NCI-H446 treated with DMSO at 0.1 percent for 48 hours (cell line): ENCODE results near the gene BDP1.
"Not testable (repeated sequence)": the region's sequence is repeated elsewhere in the genome, so short reads cannot be mapped to it uniquely, and the experiment has no call there.

Experiments used
- DNase-seq: peaks from one replicate; lab custom pipeline; 2025; lab: John Stamatoyannopoulos, UW

BDP1 gene

DNA sequence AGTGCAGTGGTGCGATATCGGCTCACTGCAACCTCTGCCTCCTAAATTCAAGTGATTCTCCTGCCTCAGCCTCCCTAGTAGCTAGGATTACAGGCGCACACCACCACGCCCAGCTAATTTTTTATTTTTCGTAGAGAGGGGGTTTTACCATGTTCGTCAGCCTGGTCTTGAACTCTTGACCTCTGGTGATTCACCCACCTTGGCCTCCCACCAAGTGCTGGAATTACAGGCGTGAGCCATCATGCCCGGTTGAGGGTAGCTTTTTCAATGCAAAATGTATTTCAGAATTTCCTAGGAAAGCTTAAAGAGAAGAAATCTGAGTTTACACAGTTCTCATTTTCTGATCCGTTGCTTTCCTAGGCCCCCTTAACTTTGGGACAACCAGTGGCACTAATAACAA lies 15.7 kb downstream of the BDP1 start:
- no peak for DNase-seq

DNA sequence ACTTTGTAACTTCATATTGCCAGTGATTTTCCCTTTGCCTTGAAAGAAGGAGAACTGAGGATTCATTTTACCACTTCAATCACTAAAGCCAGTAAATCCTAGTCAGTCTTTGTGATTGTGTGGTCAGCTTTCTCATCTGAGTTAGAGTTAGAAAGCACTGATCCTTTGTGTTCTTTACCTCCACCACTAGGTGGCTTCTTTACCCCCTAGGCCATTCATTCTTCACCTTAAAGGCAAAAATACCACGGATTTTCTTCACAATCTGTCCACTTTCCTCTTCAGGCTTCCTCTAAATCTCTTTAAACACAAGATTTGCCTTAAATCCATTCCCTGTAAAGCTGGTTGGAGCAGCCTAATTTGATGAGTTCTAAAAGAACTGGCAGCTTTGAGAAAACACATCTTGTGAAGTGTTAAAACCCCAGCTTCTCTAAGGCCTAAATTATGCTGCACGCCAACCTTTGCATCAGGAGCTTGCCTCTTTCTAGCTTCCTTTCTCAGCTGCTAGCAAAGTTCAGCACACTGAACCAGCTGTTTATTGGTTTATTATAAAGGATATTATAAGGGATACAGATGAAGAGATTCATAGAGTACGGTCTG lies 20.4 kb downstream of the BDP1 start:
- DNase-seq = no peak

DNA sequence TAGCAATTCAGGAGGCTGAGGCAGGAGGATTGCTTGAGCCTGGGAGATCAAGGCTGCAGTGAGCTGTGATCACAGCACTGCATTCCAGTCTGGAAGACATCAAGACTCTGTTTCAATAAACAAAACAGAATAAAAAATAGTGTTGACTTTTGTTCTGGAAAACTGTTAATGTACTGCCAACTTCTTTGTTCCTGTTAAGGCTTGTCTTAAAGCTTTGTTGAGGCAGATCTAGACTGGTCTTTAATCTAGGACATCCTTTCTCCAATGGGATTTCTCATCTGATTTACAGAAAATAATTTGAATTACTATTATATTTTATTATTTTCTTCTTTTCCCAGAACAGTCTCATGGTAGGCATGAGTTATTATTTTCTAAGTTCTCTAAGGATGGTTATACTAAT lies 26.0 kb downstream of the BDP1 start:
- DNase-seq = no peak

DNA sequence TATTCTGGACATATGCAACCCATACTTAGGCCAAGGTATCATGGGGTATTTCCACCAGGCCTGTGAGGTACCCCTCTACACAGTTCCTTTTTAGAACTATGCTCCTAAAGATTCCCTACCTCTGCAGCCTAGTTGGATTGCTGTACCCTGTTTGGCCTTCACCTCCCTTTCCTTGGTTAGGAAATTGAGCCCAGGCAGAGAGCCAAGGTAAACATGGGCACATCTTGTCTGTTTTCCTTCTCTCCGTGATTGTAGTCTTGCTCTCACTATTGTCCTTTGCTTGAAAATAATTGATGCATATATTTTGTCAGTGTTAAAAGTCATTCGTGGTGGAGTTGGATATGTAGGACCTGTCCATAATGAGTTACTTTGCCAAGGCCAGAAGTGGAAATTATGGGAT lies 26.7 kb downstream of the BDP1 start:
- DNase-seq = no peak

DNA sequence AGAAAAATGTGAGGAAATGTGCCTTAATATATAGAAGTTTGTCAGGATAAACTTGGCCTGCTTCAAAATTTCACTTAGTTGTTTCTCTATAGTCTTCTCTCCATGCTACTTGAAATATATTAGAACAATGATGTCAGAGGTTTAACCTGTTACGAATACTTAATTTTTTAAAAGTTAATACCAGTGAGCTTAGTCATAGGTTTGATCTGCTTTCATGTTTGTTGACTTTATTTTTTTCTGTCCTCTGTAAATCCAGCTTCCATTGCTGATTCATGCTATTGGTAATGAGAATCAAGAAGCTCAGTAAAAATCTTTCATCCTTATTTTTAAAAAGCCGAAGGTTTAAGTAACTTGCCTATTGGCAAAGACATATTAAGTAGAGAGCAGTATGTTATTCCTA lies 27.9 kb downstream of the BDP1 start:
- no peak for DNase-seq

DNA sequence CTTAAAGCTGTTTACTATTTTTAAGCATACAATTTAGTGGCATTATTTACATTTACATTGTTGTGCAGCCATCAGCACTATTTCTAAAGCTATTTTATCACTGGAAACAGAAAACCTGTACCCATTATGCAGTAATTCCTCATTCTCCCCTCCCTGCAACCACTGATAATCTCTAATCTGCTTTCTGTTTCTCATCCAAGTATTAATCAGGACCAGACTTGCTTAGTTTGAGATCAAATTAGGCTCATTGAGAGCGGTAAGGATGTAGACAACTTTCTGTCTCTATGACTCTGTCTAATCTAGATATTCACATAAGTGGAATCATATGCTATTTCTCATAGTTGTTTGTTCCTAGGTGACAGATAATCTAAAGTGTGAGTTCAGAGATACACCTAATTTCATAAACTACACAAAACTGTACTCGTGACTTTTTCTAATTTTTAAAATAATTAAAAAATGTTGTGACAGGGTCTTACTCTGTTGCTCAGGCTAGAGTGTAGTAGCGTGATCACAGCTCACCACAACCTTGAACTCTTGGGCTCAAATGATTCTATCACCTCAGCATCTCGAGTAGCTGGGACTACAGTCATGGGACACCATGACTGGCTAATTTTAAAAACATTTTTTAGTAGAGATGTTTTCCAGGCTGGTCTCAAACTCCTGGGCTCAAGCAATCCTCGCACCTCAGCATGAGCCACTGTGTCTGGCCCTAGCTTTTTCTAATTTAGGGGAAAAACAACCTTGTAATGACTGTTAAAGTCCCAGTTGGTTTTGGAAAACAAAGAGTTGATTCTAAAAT lies 37.6 kb downstream of the BDP1 start:
- DNase-seq = no peak

DNA sequence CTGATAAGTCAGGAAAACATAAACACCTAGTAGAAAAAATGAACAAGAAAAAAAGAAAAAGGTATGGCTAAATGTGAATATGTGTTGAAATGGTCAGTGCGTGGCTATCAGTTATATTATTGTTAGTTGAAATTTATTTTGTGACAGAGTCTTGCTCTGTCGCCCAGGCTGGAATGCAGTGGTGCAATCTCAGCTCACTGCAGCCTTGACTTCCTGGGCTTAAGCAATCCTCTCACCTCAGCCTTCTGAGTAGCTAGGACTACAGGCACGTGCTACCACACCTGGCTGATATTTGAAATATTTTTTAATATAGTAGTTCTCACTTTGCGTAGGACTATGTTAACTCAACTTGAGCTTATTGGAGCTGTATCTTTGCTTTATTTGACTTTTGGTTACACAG lies 38.8 kb downstream of the BDP1 start:
- not testable (repeated sequence) for DNase-seq

DNA sequence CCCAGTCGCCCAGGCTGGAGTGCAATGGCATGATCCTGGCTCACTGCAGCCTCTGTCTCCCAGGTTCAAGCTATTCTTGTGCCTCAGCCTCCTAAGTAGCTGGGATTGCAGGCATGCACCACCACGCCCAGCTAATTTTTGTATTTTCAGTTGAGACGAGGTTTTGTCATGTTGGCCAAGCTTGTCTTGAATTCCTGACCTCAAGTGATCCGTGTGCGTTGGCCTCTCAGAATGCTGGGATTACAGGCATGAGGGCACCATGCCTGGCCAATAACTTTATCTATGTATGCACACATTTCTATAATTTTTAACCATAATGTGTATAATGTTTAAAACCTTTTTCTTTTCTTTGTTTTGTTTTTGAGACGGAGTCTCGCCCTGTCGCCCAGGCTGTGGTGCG lies 43.3 kb downstream of the BDP1 start:
- not testable (repeated sequence) for DNase-seq

DNA sequence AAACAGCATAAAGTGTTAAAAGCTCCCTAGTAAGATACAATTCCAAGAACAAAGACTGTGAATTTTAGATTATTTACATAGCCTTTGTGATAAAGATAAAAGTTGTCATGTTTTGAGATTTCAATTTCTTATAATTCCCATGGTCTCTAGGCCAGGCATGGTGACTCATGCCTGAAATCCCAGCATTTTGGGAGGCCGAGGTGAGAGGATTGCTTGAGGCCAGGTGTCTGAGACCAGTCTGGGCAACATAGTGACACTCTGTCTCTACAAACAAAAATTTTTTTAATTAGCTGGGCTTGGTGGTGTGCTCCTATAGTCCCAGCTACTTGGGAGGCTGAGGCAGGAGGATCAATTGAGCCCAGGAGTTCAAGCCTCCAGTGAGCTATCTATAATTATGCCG lies 48.1 kb downstream of the BDP1 start:
- DNase-seq = no peak

DNA sequence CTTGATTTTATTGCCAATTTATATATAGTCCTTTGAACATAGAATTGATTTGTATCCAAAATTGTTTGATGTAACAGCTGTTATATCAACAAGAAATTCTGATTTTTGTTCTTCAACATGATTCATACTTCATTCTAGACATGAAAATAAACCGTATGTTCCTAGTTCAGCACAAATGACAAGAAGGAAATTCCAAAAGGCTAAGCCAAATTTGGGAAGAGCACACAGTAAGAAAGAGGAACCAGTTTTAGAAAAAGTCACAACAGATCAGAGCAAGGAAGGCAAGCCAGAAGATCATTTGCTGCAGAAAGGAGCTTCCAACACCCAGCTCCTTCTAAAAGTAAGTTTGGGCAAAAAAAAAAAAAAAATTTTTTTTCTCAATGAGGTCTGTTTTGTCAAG lies 66.7 kb downstream of the BDP1 start:
- no peak for DNase-seq

DNA sequence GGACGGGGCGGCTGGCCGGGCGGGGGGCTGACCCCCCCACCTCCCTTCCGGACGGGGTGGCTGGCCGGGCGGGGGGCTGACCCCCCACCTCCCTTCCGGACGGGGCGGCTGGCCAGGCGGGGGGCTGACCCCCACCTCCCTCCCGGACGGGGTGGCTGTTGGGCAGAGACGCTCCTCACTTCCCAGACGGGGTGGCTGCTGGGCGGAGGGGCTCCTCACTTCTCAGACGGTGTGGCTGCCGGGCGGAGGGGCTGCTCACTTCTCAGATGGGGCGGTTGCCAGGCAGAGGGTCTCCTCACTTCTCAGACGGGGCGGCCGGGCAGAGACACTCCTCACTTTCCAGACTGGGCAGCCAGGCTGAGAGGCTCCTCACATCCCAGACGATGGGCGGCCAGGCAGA lies 70.2 kb downstream of the BDP1 start:
- DNase-seq = not testable (repeated sequence)

DNA sequence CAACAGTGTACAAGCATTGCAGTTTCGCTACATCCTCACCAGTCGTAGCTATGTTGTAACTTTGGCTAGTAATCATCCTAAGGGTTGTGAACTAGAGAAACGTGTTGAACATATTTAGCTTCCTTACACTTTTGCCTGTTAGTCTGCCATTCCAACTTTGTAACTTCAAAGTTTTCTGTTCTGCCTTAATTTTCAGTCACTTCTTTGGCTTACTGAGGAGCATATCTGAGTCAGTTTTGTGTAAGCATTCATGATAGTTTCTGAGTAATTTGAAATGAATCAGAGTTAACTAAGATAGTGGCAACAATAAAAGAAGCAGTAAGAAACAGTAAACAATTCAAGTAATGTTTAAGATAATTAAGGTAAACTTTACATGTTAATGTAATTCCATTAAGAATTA lies 72.8 kb downstream of the BDP1 start:
- DNase-seq = no peak

DNA sequence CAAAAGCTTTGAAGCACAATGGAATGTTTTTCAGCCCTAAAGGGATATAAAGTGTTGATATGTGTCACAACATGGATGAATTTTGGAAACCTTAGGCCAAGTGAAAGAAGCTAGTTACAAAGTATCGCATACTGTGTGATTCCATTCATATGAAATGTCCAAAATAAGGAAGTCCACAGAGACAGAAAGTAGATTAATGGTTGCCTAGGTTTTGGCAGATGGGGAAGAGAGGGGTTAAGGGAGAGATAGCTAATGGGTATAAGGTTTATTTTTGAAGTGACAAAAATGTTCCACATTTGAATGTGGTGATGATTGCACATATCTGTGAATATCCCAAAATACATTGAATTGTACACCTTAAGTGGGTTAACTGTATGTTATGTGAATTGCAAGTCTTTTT lies 74.2 kb downstream of the BDP1 start:
- no peak for DNase-seq

DNA sequence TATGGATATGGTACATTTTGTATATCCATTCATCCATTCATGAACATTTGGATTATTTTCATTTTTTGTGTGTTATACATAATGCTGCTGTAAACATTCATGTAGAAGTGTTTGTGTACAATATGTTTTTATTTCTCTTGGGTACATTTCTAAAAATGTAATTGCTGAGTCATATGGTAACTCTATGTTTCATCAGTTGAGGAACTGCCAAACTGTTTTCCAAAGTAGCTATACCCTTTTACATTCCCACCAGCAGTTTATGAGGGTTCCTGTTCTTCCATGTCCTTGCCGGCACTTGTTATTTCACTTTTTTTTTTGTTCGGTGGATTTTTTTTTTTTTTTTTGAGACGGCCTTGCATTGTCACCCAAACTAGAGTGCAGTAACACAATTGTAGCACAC lies 77.7 kb downstream of the BDP1 start:
- DNase-seq = no peak

DNA sequence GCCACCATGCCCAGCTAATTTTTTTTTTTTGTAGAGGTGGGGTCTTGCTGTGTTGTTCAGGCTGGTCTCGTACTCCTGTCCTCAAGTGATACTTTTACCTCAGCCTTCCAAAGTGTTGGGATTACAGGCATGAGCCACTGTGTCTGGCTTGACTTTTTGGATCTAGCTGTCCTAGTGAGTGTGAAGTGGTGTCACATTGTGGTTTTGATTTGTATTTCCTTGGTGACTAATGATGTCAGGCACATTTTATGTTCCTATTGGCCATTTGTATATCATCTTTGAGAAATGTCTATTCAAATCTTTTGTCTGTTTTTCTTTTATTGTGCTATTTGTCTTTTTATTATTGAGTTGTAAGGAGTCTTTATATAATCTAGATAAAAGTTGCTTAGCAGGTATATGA lies 78.2 kb downstream of the BDP1 start:
- DNase-seq = no peak

DNA sequence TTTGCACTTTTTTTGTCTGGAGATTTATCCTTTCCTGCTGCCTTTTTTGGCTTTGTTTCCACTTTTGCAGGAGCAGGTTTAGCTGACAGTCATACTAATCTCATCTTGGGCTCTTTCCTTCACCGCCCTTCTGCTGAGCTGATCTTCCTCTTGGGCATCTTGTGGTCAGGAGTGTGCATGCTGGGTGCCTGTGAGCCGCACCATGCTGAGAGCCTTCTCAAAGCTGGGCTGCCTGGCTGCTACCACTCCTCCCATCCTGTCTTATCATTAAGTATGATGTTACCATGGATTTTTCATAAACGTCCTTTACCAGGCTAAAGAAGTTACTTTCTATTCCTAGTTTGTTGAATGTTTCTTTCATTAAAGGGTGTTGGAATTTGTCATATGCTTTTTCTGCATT lies 82.2 kb downstream of the BDP1 start:
- DNase-seq = no peak

DNA sequence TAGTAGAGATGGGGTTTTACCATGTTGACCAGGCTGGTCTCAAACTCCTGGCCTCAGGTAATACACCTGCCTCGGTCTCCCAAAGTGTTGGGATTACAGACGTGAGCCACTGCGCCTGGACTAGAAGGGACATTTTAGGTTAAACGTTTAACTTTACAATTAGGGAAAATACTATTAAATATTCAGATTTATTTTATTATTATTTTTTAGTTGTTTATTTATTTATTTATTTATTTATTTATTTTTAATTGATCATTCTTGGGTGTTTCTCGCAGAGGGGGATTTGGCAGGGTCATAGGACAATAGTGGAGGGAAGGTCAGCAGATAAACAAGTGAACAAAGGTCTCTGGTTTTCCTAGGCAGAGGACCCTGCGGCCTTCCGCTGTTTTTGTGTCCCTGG lies 95.4 kb downstream of the BDP1 start:
- not testable (repeated sequence) for DNase-seq

DNA sequence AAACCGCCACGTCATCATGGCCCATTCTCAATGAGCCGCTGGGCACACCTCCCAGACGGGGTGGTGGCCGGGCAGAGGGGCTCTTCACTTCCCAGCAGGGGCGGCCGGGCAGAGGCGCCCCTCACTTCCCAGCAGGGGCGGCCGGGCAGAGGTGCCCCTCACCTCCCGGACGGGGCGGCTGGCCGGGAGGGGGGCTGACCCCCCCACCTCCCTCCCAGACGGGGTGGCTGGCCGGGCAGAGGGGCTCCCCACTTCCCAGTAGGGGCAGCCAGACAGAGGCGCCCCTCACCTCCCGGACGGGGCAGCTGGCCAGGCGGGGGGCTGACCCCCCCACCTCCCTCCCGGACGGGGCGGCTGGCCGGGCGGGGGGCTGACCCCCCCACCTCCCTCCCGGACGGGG lies 96.1 kb downstream of the BDP1 start:
- DNase-seq = not testable (repeated sequence)

DNA sequence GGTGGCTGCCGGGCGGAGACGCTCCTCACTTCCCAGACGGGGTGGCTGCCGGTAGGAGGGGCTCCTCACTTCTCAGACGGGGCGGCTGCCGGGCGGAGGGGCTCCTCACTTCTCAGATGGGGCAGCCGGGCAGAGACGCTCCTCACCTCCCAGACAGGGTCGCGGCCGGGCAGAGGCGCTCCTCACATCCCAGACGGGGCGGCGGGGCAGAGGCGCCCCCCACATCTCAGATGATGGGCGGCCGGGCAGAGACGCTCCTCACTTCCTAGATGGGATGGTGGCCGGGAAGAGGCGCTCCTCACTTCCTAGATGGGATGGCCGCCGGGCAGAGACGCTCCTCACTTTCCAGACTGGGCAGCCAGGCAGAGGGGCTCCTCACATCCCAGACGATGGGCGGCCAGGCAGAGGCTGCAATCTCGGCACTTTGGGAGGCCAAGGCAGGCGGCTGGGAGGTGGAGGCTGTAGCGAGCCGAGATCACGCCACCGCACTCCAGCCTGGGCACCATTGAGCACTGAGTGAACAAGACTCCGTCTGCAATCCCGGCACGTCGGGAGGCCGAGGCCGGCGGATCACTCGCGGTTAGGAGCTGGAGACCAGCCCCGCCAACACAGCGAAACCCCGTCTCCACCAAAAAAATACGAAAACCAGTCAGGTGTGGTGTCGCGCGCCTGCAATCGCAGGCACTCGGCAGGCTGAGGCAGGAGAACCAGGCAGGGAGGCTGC lies 96.7 kb downstream of the BDP1 start:
- not testable (repeated sequence) for DNase-seq

DNA sequence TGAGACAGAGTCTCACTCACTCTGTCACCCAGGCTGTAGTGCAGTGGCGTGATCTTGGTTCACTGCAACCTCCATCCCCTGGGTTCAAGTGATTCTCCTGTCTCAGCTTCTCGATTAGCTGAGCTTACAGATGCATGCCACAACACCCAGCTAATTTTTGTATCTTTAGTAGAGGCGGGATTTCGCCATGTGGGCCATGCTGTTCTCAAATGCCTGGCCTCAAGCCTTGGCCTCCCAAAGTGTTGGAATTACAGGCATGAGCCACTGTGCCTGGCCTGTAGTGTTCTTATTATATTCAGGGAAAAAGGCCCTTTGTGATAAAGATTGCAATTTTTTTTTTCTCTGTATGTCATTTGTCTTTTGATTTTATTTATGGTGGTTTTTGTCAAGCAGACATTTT lies 107.7 kb downstream of the BDP1 start:
- DNase-seq = no peak

DNA sequence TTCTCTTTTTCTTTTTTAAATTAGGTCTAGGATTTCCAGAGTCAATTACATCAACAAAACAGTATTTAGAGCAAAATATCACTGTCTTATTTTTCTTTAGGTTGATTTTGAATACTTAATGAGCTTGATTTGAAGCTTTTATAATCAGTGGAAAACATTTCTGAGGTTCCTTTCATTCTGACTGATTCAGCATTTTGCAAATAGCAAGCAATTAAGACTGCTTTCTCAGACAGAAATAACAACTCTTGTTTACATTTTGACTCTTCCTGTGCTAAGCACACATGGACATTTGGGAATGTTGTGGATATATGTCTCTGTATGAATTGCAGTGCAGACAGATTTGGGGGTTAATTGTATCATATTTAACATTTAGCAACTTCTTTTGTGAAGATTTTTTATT lies 109.4 kb downstream of the BDP1 start:
- no peak for DNase-seq

DNA sequence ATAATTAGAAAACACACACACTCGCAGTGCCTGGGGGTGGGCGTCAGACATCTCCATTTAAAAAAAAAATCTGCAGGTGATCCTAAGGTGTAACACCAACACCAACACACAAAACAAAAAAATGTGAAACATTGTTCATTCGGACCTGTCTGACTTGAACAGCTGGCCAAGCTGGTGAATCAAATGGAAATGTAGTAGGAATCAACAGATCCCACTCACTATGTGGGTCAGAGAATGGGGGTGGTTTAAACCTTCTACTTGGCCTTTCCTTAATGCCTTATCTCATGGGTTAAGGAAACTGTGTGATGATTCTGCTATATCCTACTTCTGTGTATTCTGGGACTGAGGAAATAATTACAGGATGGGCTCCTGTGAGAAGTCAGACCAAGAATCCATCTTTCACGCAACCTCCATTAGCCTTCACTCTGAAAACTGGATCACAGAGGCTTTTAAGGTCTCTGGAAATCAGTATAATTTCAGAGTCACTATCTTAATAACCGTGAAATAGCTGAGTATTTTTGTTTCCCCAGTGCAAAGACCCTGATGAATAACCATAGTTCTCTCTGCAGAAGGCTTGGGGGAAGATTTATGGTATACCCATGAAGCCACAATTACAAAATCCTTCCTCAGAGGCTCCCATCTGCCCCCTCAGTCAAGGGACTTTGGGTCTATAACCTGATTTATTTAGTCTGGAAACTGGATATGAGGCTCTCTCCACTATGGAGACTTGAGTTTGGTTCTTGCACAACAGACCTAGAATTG lies 114.5 kb downstream of the BDP1 start:
- no peak for DNase-seq

DNA sequence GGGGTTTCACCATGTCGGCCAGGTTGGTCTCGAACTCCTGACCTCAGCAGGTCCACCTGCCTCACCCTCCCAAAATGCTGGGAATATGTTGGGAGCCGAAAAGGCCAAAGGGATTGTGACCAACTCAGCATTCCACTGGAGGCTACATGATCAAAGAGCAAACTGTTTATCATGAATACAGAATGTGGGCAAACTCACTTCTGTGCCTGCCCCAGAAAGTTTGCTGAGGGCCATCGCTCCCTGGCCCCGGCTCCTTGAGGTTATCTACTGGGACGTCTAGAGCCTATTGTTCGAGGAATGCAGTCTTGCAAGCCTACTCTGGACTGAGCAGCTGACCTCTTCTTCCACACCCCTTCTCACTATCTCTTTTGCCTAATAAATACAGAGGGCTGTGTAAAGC lies 116.4 kb downstream of the BDP1 start:
- not testable (repeated sequence) for DNase-seq
